Measurements from ENCODE around the gene CALN1.

- TF ChIP-seq CTCF (IDR thresholded peaks at IDR 0.05) (no peak), SIN3A (IDR thresholded peaks at IDR 0.05; ENCODE audit: borderline replicate concordance, insufficient read depth, low read depth, low read length) (no peak), TCF7L2 (IDR thresholded peaks at IDR 0.05; ENCODE audit: low read depth, low read length) (no peak), REST (IDR thresholded peaks at IDR 0.05; ENCODE audit: insufficient read depth in 1 of 2, low read depth in 2 of 2, low read length in 1 of 2) (no peak), POLR2AphosphoS5 (IDR thresholded peaks at IDR 0.05; ENCODE audit: low read depth, low read length) (no peak)
Observed at GRCh38 chr7:72190146-72190545, 222.0 kb downstream of the CALN1 start.

Measured in Panc1 (cell line).